ENCODE measurements around the gene EFCAB14.
"Not testable (repeated sequence)": the region's sequence is repeated elsewhere in the genome, so short reads cannot be mapped to it uniquely, and the experiment has no call there.

Gene EFCAB14

GRCh38 chr1:46652321-46653100 is 66.4 kb downstream of the EFCAB14 start:
- no peak for DNase-seq

- not testable (repeated sequence) for DNase-seq
Observed at GRCh38 chr1:46651152-46651551, 67.8 kb downstream of the EFCAB14 start.

- DNase-seq: no peak
Observed at GRCh38 chr1:46650491-46650890, 68.4 kb downstream of the EFCAB14 start.

GRCh38 chr1:46649764-46650163 is 69.2 kb downstream of the EFCAB14 start:
- DNase-seq: no peak

GRCh38 chr1:46647611-46648010 is 71.3 kb downstream of the EFCAB14 start:
- DNase-seq: no peak

- no peak for DNase-seq
Observed at GRCh38 chr1:46646844-46647243, 72.1 kb downstream of the EFCAB14 start.

- no peak for DNase-seq
Observed at GRCh38 chr1:46646331-46646730, 72.6 kb downstream of the EFCAB14 start.

GRCh38 chr1:46645815-46646214 is 73.1 kb downstream of the EFCAB14 start:
- DNase-seq: no peak

- DNase-seq: no peak
Observed at GRCh38 chr1:46643368-46643775, 75.5 kb downstream of the EFCAB14 start.

- DNase-seq: no peak
Observed at GRCh38 chr1:46642115-46642680, 76.7 kb downstream of the EFCAB14 start.

- DNase-seq: no peak
Observed at GRCh38 chr1:46639547-46639946, 79.4 kb downstream of the EFCAB14 start.

- no peak for DNase-seq
Observed at GRCh38 chr1:46638921-46639320, 80.0 kb downstream of the EFCAB14 start.

- DNase-seq: no peak
Observed at GRCh38 chr1:46637444-46638083, 81.3 kb downstream of the EFCAB14 start.

GRCh38 chr1:46635205-46635604 is 83.7 kb downstream of the EFCAB14 start:
- no peak for DNase-seq

- no peak for DNase-seq
Observed at GRCh38 chr1:46630719-46631118, 88.2 kb downstream of the EFCAB14 start.

All from CD4-positive, alpha-beta T cell treated with Interferon alpha-2 for 1 hour (primary cell).